NCI-H1092 (cell line): ENCODE data around the gene ALG9.

Experiments used
- DNase-seq: peaks from one replicate; lab custom pipeline; 2025; lab: John Stamatoyannopoulos, UW

Gene ALG9

DNA sequence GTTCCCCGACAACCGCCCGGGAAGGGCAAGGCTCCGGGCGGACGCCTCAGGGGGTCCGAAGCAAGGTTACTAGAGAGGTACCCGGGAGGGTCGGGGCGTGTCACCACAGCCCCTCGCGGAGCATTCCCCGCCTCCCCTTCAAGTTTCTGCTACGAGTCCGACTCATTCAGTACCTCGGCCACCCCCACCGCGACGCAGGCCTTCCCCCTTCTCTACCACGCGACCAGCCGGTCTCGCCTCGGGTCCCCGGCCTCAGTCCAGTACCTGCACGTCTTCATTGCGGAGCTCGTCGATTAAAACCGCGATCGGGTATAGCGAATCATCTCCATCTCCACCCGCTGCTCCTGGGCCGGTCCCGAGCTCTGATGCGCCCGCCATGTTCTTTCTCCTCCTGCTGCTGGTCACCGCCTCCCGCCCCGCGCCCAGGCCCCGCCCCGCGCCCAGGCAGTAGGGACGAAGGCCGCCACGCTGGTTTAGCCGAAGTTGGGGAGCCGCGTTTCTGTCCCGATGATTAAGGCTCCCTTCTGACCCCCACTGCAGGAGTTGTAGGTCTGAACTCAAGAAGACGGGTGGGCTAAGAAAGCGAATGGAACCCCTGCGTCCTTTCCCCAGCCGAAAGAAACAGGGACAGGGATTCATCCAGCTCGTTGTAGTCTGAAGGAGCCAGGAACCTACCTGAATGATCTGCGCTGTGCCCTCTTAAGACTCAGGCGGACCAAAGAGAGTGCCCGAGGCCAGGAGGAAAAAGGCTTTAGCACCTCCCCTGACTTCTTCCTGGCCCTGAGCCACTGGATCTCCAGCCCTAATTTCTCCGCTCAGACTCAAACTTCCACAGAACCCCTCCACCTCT lies 105.2 kb downstream of the ALG9 start, which contains the start of gene PPP2R1B:
Gene PPP2R1B, minus strand, starts transcription at position 406 of the 850 bp plus-strand sequence. Its CDS starts 28 bp downstream, at position 378.
- DNase-seq, result peak; percentile 36

DNA sequence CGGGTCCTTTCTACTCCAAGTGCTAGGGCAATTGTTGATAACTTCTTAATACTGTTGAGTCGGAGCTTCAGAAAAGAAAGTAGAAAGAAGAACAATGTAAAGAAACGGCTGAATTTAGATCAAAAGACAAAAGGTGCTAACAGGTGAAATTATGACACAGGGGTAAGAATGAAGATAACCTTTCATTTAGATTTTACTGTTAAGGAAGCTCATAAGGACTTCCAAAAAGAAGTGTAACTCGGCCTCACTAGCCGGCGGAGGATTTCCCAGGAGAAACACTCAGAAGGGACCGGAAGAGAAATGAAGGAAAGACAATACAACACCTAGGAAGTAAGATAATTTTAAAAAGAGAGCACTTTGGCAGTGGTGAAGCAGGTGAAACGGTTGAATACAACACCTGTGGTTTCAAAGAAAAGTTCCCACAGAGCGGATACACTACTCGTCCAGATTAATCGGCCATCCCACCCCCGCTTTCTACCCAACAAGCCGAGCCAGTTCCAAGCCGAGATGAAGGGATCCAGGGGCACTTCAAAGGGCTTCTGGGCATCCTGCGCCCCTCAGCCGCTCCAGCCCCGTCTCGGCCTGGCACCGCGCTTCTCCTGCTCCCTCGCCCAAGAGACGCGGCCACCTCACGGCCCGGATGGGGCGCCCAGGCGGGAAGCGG lies 105.9 kb downstream of the ALG9 start:
- peak; percentile 19 for DNase-seq

DNA sequence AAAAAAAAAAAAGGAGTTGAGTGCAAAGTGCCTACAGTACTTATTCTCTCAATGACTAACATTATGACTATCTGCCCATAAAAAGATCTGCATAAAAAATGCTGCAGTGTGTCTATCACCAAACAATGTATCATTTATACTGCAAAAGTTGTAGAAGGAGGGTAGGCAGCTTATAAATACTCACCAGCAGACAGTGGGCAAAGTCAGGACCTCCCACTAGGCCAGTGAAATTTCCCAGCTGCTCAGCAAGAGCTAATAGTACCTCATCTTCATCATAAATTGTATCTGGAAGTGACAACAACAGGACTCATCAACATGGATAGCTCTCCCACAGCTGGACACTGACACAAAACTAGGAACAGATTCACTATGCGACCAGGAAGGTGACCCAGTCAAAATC lies 106.8 kb downstream of the ALG9 start:
- no peak for DNase-seq

DNA sequence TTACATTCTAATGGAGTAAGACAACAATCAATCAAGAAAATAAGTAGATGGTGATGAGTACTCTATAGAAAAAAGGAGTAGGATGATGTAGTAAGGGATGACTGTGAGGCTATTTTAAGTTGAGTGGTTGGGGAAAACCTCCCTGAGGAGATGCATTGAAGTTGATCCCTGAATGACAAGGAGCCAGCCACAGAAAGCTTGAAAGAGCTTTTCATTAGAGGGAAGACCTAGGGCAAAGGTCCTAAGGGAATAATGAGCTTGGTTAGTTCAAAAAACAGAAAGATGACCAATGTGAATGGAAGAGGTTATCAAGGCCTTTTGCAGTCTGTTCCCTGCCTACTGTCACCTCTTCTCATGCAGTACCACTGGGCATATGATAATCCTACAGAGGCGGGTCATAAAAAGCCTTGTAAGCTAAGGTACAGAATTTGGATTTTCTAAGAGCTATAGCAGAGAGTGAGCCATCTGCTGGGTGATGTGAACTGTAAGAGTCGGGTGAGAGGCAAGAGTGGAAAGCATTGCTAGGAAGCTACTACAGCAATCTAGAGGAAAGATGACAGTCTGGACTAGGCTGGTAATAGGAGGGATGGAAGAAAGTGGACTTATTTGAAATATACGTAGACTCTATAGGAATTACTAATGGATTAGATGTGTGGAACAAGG lies 108.3 kb downstream of the ALG9 start:
- no peak for DNase-seq

DNA sequence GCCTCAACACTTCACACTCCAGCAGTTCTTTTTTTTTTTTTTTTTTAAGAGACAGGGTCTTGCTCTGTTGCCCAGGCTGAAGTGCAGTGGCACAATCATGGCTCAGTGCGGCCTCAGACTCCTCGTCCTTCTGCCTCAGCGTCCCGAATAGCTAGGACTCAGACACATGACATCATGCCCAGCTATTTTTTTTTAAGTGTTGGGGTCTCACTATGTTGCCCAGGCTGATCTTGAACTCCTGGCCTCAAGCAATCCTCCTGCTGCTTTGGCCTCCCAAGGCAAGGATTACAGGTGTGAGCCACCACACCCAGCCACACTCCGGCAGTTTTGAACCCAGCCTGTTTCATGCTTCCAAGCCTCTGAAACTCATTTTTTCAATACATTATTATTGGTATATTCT lies 108.9 kb downstream of the ALG9 start:
- no peak for DNase-seq

DNA sequence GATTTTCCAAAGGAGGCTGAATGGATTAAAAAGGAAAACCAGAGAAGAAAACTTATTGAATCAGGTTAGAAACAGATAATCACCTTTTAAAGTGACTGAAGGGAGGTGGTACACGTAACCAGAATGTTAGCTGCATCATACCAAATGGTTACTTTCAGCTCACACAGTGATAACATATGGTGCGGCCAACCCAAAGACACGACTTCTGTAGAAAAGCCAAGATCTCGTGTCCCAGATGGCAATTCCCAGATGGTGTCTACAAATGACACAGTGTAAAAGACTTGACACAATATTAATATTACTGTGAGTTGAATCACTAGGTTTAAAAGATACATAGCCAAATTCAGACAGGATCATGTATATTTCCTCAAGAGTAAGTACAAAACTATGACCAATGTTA lies 110.3 kb downstream of the ALG9 start:
- DNase-seq, result no peak

DNA sequence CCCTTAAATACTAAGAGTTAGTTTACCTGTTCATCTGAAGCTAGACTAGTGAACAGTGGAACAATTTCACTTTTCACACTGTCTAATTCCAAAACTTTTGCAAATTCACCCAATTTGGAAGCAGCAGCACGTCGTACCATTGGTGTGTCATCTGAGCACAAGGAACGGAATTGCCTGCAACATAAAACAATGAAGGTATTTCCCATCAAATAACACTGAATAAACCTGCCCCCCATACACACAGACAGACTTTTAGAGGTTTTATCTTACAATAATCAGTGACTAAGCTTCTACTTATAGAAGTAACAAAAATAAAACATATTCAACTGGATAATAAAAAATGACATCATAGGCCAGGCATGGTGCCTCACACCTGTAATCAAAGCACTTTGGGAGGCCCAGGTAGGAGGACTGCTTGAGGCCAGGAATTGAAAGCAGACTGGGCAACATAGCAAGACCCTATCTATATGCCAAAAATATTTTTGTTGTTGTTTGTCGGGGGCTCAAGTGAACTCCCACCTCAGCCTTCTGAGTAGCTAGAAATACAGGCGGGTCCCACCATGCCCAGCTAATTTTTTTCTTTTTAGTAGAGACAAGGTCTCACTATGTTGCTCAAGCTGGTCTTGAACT lies 111.5 kb downstream of the ALG9 start:
- DNase-seq, result no peak

DNA sequence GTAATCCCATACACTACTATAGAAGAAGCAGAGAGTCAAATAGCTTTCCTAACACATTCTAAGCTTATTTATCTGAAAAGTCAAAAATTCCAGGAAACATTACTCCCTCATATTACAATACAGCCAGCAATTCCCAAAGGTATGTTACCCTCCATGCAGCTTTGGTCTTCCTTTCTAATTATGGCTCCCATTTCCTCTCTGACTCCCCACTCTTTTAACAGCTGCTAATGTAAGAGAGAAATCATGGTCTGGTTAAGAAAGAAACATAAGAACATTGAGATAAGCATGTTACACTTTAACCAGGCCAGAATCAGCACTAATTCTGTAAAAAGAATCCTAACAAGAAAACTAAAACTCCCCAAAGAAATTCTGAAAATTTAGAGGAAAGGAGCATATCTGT lies 112.0 kb downstream of the ALG9 start:
- no peak for DNase-seq

DNA sequence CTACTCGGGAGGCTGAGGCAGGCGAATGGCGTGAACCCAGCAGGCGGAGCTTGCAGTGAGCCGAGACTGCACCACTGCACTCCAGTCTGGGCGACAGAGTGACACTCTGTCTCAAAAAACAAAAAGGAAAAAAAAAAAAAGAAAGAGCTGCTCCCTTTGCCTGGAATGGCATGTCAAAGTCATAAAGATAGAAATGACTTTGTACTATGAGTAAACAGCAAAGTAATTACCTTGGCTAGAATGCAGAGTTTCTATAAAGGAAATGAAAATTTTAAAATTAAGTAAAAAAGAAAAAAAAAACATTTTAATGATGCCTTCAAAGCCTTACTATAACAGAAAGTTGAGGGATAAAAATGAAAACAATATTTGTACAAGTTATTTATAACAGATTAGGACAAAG lies 115.3 kb downstream of the ALG9 start:
- DNase-seq, result no peak

DNA sequence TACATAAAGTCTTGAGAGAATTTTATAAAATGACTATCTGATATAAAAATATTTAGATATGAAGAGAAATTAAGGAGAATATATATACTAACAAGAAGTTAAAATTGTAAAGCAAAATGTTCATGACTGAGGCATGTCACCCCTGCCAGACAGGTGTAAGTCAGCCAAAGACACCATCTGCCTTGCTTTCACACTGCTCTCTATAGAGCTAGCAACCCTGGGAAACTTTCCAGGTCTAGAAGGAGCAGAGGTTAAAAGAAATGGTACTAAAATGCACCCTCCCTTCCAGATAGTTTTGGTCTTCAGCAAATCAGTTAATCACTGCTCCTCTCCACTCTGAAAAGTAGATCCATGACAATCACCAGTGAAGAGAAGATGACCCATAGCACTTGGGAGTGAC lies 121.7 kb downstream of the ALG9 start:
- no peak for DNase-seq

DNA sequence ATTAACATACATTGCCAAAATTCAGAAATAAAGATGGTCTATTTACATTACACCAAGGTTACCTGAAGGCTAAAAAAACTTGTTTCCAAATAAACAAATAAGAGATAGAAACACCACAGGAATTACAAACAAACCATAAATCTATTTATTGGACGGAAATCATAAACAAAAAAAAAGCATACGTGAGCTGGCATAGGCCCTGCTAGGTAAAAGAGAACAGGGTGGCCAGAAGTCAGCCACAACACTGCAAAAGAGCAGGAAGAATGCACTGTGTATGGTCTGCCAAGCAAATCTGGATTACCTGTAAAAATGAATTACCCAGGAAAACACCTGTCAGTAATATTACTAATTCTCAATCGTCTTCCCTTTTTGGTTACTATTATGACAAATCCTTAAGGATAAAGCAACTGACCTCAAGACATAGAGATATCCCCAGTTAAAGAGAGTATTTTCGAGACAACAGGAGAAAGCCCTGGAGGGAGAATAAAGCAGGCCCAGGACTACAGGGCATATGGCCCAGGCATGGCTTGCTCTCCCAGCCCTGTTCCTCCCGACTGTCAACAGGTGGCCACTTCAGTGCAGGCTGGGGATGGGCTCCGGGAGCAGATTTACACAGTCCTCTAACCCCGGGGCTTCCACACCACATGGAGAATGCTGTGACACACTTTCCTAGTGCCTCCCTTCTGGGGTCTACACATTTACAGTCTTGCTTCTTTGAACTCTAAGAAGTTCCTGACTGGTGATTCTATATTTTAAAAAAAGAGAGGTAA lies 123.2 kb downstream of the ALG9 start:
- DNase-seq, result peak; percentile 11

DNA sequence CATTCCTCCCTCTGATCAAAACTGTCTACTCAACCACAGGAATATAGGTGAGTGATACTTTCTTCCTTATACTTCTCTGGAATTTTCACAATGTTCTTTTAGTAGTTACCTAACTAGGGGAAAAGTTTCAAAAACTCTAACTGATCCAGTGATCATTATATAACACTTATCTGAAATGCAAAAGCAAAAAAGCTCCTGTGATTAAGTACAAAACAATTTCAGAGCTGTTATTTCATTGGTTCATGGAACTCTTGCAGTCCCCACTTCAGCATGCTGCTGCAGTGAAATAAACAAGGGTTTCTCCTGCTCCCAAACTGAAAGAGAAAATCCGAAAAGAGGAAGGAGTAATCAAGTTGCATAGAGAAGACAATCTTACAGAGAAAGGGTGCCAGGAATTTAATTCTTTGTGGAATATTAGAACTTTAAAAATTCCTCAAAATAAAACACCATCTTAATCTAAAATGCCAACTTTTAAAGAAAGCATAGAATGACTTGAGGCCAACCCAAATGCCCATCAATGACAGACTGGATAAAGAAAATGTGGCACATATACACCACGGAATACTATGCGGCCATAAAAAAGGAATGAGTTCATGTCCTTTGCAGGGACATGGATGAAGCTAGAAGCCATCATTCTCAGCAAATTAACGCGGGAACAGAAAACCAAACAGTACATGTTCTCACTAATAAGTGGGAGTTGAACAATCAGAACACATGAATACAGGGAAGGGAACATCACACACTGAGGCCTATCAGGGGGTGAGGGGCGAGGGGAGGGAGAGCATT lies 125.5 kb downstream of the ALG9 start:
- DNase-seq, result no peak

DNA sequence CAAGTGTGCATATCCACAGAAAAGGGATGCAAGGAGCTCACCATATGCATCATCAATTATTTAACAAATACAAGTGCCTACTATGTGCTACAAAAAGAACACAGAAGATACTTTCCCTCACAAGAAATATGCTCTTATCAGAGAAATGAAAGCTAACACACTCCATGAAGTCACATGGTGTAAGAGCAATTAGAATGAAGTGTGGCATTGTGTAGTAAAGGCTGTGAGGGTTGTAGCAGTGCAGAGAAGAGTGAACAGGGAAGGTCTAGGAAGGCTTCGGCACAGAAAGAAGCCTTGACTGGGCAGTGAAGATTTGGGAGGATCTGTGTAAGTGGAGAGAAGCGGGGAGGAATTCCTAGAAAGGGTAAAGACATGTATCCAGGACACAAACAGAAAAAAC lies 127.7 kb downstream of the ALG9 start:
- no peak for DNase-seq

DNA sequence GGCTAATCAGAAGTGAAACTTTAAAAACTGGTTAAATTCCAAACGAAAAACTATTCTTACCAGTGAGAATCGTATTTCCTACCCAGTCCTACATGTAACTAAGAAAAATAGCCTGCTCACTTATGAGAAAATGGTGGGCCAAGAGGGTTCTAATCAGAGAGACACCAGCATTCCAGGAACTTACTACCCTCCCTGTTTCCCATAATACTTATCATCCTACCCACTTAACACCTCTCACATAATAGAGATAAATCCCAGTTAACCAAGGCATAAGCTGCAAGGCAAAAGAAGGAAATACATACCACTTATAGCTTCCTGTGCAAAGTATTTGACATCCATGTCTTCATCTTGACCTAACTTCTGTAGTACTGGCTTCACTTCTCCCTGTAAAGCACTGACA lies 129.6 kb downstream of the ALG9 start:
- no peak for DNase-seq

DNA sequence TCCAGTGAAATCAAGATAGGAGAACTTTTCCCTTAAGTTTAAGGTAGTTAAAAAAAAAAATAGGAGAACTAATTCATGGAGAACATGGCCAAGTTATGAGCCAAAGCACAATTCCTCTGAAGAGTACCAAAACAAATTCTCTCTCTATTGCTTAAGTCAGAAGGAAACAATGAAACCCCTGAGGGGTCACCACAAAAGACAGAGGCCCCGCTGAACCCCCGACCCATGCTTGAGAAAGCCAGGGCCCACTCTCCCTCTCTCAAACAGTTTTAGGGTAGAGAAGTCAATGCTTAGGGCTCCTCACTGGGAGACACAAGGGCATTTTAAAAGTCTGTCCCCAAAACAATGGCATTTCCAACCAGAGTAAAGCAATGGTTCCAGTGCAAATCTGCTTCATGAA lies 132.1 kb downstream of the ALG9 start:
- no peak for DNase-seq

DNA sequence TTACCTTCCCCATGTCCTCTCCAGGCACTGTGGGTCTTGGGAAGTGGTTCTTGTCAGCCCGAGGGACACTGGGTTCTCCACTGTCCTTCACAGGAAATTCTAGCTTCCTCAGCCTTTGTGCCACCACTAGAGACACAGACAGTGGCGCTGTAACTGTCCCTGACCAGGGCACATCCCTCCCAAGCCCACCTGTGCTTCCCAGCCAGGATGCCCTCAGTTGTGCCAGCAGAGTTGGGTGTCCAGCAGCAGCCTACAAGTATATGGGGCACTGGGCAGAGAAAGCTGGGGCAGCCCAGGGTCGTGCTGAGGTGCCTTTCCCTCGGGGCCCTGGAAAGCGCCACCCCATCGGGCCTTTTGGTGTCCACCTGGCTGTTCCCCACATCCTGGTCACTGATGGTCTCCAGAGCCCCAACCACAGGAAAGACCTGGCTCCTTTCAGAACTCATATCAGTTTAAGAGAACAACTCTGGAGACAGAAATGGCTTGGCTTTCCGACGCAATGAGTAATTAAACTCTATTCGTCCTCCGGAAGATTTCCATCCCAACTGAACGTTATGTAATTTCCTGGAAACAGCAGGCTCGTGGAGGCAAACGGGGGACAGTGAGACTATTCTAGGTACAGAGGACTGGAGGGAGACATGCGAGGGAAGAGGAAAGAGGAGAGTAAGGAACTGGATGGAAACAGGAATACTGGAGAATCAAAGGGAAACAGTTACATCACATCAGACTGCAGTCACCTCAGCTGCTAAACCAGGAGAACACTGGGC lies 133.8 kb downstream of the ALG9 start:
- no peak for DNase-seq

DNA sequence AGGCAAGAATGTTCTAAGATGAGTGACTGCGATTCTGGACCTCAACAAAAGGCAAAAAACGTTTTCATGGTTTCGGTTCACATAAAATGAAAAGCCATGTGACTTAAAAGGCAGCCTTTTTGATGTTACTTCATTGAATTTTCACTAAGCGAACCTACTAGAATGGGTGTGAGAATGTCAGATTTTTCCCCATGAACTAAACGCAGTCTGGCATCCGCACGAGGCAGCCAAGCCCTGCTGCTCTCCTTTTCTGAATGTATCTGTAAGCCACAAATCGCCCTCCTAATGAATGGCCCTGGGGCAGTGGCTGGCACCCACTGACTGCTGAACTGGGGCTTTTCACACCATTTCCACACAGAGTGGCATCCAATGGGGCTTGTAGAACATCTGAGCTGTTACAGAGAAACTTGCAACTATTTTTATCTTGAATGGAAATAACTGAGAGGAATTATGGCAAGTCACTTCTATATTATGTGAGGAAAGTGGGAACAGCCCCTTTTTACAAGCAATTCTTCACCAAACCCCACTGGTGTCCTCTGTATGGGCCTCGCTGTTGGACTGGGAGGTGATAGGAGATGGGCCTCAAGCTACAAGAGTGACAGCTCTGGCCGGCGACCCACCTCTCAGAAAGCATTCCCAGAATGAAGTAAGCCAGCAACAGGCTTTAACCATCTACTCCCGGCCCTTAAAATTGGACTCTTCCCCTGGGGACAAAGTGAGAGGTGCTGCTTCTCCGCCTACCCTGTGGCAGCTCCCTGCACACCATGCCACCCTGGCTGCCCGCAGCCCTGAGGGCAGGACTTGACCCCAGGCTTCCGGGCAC lies 134.5 kb downstream of the ALG9 start:
- DNase-seq, result no peak
